ENCODE measurements around the gene APBB1. TPM values are rescaled to one million over a fixed set of nuclear protein-coding genes. Genes with fewer than 3 reads are reported as not detected.

APBB1 gene
- total RNA-seq, 1 experiment from 2014 or later, result 34.8 TPM

- no peaks in the 10 kb centered on the region for H3K23me2 ChIP-seq (ENCODE audit: insufficient read length, low read depth, low read length, poor library complexity, severe bottlenecking)
- H4K5ac ChIP-seq (ENCODE audit: insufficient read length, low read depth, low read length), result no peak overlapping the region
- Mint-ChIP-seq H3K36me3 (ENCODE audit: insufficient read depth in 1 of 3, low read depth in 3 of 3) (peaks cover 0 to 16% (median 12%) of the 10 kb centered on the region in 3 experiments; a peak in 3 of 7 replicates), H3K4me3 (peak overlapping the region in 1 of 2 experiments; percentile 58; a peak in 1 of 5 replicates), H3K4me1 (peaks cover 7 to 23% of the 10 kb centered on the region in 2 experiments), H3K9me3 (no peaks in the 10 kb centered on the region), H3K27ac (peak overlapping the region in 1 of 3 experiments; percentile 83; a peak in 2 of 7 replicates), H3K27me3 (ENCODE audit: low read depth) (no peaks in the 10 kb centered on the region)
- H3K27me3 ChIP-seq (ENCODE audit: insufficient read depth, low read length), result no peaks in the 10 kb centered on the region
- H2BK12ac ChIP-seq (ENCODE audit: insufficient read length, low read depth, low read length), result no peak overlapping the region
- no peak overlapping the region for H2BK120ac ChIP-seq (ENCODE audit: low read depth, low read length, poor library complexity, severe bottlenecking)
- H4K91ac ChIP-seq (ENCODE audit: insufficient read length, low read depth, low read length), result no peak overlapping the region
- no peak overlapping the region for H3K56ac ChIP-seq (ENCODE audit: insufficient read length, low read depth, low read length)
- no CpG with 5 or more reads among the region's 13 CpGs for WGBS (ENCODE audit: extremely low coverage, insufficient read length, low lambda C conversion rate)
- no peak overlapping the region for H2BK20ac ChIP-seq (ENCODE audit: low read depth, low read length, poor library complexity, severe bottlenecking)
- H2BK5ac ChIP-seq (ENCODE audit: insufficient read length, low read length), result no peak overlapping the region
- no peak overlapping the region for H3K9ac ChIP-seq (ENCODE audit: extremely low read depth, insufficient read length, low read length)
- no peak overlapping the region for H3K4me2 ChIP-seq (ENCODE audit: insufficient read depth, insufficient read length, low read length)
- peak overlapping the region; percentile 47 for H3K18ac ChIP-seq (ENCODE audit: insufficient read length, low read depth, low read length)
- peak; percentile 92 for DNase-seq
- H2AK5ac ChIP-seq (ENCODE audit: insufficient read length, low read length), result no peak overlapping the region
- no peaks in the 10 kb centered on the region for H3K4me1 ChIP-seq (ENCODE audit: insufficient read depth, low read length)
- H3K79me1 ChIP-seq (ENCODE audit: insufficient read depth, low read depth, low read length, poor library complexity, severe bottlenecking), result no peaks in the 10 kb centered on the region
- H3K27ac ChIP-seq (ENCODE audit: insufficient read length, low read depth, low read length), result no peak overlapping the region
- H3K79me2 ChIP-seq (ENCODE audit: insufficient read depth, low read length), result no peaks in the 10 kb centered on the region
- no peaks in the 10 kb centered on the region for H4K20me1 ChIP-seq (ENCODE audit: control insufficient read depth, insufficient read depth, insufficient read length)
- H2AFZ ChIP-seq (ENCODE audit: low read length), result no peak overlapping the region
- no peak overlapping the region for H3T11ph ChIP-seq (ENCODE audit: low read length)
- H4K8ac ChIP-seq (replicated peaks; ENCODE audit: insufficient read length, low read depth, low read length), result no peak overlapping the region
- H3K14ac ChIP-seq (ENCODE audit: insufficient read depth, low read length), result peak overlapping the region; percentile 1
- H2BK15ac ChIP-seq (ENCODE audit: low read depth, low read length), result no peak overlapping the region
- H3K9me3 ChIP-seq (ENCODE audit: control insufficient read depth, low read depth, low read length), result no peaks in the 10 kb centered on the region
- no peak for TF ChIP-seq CTCF (conservative IDR thresholded peaks at IDR 0.05)
- no peak overlapping the region for H3K4ac ChIP-seq (ENCODE audit: low read depth, low read length)
- no peak overlapping the region for H3K23ac ChIP-seq (ENCODE audit: insufficient read length, low read depth, low read length)
These were observed 13.7 kb downstream of the APBB1 start for GRCh38 chr11:6405052-6405667.

Data from H9 (cell line).